GM18507 (cell line): ENCODE measurements around the gene AP3D1.
"Not testable (repeated sequence)": the region's sequence is repeated elsewhere in the genome, so short reads cannot be mapped to it uniquely, and the experiment has no call there.

Experiments
- DNase-seq: peaks from one replicate; pipeline ENCODE4 v3.0.0; 2011; ENCODE audit warnings: low read depth; ENCODE audit not compliant: insufficient read length; ENCODE audit errors: extremely low spot score
- FAIRE-seq: peaks from 2 replicates; lab custom pipeline; 2011; peaks lifted over from hg19 to GRCh38; lab: Jason Lieb, UNC

Gene AP3D1

DNA sequence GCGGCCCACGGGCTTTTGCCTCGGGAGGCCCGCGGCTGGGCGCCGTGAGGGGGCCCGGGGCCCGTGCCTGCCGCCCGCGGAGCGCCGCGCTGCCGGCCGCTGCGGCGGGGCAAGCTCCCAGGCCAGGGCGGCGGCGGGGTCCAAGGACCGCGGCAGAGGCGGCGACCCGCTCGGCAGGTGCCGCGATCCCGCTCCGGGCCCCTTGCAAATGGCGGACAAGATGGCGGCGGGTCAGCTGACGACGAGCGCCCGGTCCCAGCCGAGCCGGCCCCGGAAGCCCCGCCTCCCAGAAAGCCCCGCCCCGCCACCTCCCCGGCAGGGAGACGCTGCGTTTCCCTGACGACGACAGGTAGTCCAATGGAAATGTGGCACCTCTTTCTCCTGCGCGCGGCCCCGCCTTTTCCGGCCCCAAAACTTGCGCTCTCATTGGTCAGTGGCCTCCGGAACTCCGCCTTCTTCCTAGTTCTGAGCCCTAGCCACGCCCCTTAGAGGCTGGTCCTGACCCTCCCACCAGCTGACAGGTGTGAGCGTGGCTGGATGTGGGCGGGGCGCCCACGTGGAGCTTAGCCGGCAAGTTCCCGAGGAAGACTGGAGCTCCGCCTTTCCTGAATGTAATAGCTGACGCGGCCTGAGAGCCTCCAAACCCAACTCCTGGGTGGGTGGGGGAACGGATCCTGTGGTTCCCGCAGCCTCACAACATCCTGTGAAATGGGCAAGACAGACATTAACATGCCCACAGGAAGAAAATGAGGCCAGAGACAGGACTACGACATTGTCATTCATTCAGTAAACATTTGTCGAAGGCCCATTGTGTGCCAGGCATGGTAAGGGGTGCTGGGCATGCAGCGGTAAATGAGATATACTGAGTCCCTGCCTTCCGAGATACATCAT is at the start of gene AP3D1:
TSS of gene AP3D1 (minus strand) at position 228 of the 891 bp plus-strand sequence. CDS start 232 bp downstream, outside the sequence.
- FAIRE-seq (peak; percentile 99), DNase-seq (peak; percentile 99)

DNA sequence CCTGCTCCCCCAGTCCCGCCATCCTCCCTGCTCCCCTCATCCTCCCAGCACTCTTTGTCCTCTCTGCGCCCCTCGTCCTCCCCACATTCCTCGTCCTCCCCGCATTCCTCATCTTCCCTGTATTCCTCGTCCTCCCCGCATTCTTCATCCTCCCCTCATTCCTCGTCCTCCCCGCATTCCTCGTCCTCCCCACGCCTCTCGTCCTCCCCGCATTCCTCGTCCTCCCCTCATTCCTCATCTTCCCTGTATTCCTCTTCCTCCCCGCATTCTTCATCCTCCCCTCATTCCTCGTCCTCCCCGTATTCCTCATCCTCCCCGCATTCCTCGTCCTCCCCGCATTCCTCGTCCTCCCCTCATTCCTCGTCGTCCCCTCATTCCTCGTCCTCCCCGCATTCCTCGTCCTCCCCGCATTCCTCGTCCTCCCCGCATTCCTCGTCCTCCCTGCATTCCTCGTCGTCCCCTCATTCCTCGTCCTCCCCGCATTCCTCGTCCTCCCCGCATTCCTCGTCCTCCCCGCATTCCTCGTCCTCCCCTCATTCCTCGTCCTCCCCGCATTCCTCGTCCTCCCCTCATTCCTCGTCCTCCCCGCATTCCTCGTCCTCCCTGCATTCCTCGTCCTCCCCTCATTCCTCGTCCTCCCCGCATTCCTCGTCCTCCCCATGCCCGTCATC is 49.4 kb upstream of the AP3D1 start:
- DNase-seq, FAIRE-seq: not testable (repeated sequence)

- FAIRE-seq (no peak), DNase-seq (no peak)
Observed at GRCh38 chr19:2199861-2200623, 48.7 kb upstream of the AP3D1 start.

DNA sequence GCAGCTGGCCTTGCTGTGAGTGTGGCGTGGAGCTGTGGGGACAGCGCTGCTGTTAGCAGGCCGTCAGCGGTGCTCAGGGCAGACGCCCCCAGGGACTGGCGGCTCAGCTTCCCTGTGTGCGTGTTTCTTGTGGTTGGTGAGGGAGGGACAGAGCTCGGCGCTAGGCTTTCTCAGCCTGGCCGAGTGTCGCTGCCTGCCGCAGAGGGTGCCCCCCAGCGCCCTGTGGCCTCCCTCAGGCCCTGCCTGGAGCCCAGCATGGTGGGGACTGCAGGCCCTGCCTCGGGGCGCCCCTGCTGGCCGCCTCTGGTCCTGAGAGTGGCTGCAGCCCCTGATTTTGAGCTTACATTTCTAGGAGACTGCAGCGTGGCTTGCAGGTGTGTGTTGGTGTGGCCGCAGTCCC is 47.8 kb upstream of the AP3D1 start:
- no peak for FAIRE-seq

DNA sequence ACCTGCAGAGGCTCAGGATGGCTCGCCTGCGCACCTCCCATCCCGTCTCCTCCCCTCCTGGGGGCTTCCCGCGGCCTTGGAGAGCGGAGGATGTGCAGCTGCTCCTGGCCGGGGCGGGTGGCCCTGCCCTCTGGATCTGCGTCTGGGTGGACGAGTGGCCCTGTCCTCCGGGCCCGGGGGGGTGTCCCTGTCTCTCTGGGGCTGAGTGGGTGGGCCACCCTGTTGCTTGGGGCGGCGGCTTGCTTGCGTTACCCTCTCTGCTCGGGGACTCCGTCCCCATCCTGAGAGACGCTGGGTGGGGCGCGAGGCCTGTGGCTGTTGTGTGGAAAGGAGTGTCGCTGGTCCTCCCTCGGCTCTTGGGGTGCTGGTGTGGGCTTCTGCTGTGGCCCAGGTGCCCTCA is 47.0 kb upstream of the AP3D1 start:
- no peak for FAIRE-seq
- no peak for DNase-seq

More for the DNA sequence above, 47.8 kb upstream of the AP3D1 start:
- peak; percentile 37 for DNase-seq

GRCh38 chr19:2197270-2197669 is 45.9 kb upstream of the AP3D1 start:
- FAIRE-seq, result no peak
- no peak for DNase-seq

DNA sequence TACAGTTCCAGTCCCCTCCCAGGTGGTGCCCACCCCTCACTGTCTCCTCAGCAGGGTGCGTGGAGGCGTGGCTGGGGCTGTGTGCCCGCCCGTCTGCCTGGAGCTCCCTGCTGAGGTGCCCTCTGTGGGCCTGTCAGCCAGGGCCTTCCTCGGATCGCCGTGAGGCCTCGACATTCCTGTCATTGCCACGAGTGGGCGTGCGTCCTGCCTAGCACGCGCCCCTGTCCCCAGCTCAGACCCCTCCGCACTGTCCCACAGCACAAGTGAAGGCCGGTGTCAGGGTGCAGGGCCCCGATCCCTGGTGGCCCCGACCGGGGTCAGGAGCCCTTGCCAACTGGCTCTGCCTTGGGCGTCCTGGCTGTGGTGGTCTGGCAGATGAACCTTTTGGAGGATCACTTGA is 44.5 kb upstream of the AP3D1 start:
- FAIRE-seq (no peak), DNase-seq (no peak)

DNA sequence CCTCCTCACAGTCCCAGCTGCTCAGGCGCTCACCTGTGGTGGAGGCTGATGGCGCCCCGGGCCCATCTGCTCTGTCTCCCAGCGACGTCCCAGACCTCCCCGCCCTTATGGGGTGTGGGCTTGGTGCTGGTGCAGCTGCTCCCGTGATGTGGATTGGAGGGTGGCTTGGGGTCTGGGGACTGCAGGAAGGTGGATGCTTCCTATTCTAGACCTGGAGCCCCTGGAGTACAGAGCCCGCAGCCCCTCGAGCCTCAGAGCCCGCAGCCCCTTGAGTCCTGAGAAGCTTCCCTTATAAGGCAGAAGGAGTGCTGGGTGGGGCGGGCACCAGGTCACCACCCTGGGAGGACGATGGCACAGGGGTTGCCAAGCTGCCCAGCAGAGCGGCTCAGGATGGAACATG is 44.0 kb upstream of the AP3D1 start:
- FAIRE-seq, result no peak
- no peak for DNase-seq

DNA sequence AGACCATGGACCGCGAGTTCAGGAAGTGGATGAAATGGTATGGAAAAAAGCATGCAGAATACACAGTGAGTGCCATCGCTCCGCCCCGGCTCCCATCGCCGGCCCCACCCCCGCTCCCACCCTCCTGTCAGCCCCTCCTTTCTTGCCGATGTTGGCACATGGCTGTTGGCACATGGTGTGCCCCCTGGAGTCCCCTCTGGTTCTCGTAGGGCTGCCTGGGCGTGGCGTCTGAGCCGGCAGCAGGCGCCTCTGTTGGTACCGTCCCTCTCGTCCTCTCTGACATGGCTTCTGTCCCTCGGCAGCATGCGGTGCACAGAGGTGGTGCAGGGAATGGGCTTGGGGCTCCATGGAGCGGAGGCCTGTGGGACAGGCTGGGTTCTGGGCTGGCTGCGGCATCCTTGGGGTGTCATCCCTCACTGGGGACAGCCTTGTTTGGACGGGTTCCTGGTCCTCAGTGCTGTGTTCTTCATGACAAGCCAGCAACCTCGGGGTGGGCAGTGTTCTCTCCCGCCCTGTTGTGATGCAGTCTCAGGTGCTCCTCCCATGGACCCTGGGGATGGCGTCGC is 43.2 kb upstream of the AP3D1 start:
- FAIRE-seq, result no peak
- no peak for DNase-seq

- no peak for FAIRE-seq
- no peak for DNase-seq
Observed at GRCh38 chr19:2193807-2194206, 42.4 kb upstream of the AP3D1 start.

DNA sequence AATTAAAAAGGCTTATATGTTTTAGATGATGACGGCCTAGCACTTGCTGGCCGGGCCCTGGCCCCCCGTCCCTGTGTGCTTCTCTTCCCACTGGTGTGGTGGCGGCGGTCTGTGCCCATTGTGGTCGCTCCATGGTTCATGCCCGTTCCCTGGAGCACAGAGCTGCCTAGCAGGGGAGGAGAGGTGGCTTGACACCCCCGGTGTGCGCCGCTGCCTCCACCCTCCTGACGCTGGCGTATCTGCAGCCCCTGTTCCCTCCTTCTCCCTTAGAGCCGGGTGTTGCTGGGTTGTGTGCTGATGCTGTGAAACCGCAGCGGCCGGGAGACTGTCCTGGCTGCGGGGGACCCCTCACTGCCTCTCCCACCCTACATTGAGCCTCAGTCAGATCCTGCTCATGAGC is 41.5 kb upstream of the AP3D1 start:
- no peak for FAIRE-seq
- no peak for DNase-seq

DNA sequence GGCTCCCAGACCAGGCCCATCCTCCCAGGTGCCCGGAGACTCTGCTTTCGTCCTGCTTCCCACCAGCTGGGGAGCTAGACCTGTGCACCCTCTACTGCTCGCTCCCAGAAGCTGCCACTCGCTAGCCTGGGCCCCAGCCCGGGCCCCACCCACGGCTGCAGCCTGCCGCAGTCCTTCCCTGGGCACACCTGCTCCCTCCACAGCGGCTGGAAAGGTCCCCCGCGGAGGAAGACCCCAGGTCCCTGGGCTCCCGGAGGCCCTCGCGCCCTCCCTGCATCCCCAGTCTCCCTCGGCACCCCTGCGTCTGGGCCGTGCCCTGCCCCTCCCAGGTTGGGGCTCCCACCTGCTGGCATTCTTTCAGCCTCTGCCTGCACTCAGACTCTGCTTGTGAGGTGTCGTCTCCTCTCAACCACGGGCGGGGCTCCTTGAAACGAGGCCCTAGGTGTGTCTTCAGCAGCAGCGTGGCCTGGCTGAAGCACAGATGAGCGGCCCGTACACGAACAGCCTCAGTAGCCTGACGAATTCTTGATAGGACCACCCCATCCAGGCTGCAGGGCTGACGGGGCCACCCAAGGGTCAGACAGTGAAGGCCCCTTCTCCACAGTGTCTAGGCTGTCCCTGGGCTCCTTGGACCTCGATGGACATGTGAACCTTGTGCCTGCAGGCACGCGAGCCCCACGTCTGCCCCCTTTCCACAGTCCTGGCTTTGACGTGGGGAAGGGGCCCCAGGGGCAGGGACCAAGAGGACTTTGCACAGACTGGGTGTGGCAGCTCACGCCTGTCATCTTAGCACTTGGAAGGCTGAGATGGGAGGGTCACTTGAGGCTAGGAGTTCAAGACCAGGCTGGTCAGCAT is 40.3 kb upstream of the AP3D1 start:
- FAIRE-seq, result no peak
- no peak for DNase-seq

DNA sequence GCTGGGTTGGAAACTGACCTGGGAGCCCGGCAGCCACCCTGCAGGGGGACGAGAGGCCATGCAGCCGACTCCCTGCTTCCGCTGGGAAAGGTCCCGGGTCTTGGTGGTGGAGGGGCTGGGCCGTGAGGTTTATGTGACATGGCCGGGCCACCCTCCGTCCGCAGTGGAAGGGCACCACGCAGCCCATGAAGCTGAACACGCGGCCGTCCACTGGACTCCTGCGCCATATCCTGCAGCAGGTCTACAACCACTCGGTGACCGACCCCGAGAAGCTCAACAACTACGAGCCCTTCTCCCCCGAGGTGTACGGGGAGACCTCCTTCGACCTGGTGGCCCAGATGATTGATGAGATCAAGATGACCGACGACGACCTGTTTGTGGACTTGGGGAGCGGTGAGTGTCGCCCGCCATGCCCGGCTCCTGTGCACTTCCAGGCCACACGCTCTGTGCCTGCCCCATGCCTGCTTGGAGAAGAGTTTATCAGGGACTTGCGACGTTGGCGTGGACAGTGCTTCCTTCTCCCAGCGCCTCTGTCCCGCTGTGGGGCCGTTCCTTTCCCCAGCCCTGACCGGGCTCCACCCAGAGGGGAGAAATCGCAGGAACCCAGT is 39.6 kb upstream of the AP3D1 start:
- FAIRE-seq (no peak), DNase-seq (no peak)

- DNase-seq, result no peak
- FAIRE-seq, result no peak
Observed at GRCh38 chr19:2189880-2190279, 38.5 kb upstream of the AP3D1 start.

DNA sequence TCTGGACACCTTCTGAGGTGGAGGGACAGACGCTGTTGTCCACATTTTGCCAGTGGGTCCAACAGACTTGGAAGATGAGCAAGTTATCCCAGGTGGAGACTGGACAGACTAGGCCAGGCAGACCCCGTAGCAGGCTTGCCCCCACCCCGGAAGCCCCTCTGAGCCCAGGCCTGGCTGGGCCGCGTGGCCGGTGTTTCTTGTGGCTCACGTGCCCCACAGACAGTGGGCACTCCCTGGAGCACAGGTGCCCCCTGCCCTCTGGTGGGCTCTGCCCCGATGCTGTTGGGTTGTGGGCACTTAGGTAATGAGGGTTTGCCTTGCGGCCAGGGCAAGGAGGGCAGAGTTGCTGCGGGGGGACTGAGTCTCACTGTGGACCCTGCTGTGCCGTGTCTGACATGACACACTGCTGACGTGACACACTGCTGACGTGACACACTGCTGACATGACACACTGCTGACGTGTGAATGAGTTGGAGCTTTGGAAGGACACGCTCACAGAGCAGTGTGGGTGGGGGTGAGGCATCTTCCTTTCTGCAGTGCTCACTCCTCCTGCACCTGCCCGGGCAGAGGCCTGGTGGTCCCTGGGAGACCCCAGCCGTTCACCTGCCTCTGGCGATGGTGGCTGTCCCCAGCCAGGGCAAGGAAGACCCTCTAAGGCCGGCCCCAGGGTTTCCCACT is 37.5 kb upstream of the AP3D1 start:
- no peak for FAIRE-seq
- no peak for DNase-seq

DNA sequence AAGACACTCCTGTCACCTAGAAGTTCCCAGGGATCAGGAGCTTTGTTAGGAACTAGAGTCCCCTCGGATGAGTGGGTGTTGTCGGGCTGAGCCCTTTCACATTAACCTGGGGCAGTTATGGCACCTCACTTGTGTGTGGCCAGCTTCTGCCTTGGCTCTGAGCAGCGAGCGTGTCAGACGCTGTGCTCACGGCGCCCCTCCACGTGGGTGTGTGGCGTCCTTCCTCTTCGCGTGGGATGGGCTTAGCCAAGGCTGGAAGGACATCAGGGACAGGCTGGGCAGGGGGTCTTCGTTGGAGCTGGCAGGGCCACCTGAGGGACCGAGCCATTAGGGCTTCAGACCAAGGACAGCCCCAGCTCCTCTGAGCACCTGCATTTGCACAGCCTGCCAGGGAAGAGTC is 35.8 kb upstream of the AP3D1 start:
- FAIRE-seq, result no peak
- DNase-seq, result no peak

DNA sequence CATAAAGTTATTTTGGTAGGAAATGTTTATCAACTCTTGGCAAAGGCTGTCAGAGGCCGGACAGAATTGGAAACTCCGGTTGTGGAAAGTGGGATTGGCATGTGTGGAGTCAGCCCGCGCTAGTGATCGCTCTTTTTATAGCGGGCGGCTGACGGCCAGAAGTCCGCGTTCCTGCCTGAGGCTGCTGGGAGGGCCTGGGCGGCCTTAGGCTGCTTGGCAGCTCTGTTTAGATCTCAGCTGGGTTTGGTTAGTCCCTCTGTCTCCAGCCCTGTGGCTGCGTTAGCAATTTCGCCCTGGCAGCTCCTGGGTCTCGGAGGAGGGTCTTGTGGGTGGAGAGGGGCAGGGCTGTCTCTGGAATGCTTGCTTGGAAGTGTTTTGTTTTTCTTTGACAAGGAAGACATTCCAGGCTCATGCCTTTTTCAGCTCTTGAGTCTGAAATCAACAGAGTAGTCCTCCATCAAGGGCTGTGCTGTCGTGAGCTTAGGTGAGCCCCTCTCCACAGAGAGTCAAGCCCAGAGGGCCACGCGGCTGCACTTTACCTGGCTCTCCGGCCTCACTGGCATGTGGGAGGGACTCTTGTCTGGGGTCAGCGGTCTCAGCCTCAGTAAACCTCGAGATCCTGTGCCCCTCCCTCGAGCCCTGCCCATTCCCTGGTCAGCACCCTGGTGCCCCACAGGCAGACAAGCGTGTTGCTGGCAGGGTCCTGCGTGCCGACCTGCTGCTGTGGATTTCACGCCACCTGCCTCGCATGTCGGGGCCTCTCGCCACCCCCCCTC is 34.9 kb upstream of the AP3D1 start:
- no peak for FAIRE-seq
- DNase-seq, result no peak

DNA sequence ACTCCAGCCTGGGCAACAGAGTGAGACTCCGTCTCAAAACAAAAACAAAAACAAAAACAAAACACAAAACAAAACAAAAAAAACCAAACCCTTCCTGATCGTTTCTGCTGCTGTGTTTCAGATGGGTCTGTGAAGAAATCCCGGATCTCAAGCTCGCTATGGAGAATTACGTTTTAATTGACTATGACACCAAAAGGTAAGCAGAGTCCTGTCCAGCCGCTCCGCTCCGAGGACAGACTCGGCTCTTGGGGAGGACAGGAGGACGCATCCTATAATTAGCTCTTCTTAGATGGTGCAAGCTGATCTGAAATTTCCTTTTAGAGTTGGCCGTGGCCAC is 34.3 kb upstream of the AP3D1 start:
- no peak for FAIRE-seq
- no peak for DNase-seq
